Activated CD4-positive, alpha-beta T cell treated with anti-CD3 and anti-CD28 coated beads for 36 hours (primary cell): Measurements from ENCODE around the gene QDPR. TPM values are rescaled to one million over a fixed set of nuclear protein-coding genes. Genes with fewer than 3 reads are reported as not detected.

Experiments used
- ATAC-seq: fragments of 200-7000 bp; cut with Tn5 transposase; one replicate; pipeline ENCODE4 v1.10.0; 2021; ENCODE audit warnings: mild to moderate bottlenecking, moderate library complexity
- CTCF ChIA-PET: fragments of 350-600 bp; sonication (Branson Sonifier 250); formaldehyde crosslinking; loops from one replicate; lab custom pipeline; 2021; ENCODE audit warnings: antibody characterized with exemption; lab: Charles Lee
- POLR2A ChIA-PET: fragments of 350-600 bp; sonication (Branson Sonifier 250); formaldehyde crosslinking; loops from one replicate; lab custom pipeline; 2021; ENCODE audit warnings: antibody characterized with exemption, inconsistent platforms; lab: Charles Lee
- DNase-seq: peaks from one replicate; pipeline ENCODE4 v3.0.0-alpha.2; 2020
- H3K27ac Mint-ChIP-seq: one replicate; pipeline ENCODE4 v1.8.0; 2021; ENCODE audit warnings: mixed read lengths
- H3K27me3 Mint-ChIP-seq: one replicate; pipeline ENCODE4 v1.8.0; 2021; ENCODE audit warnings: mixed read lengths
- H3K36me3 Mint-ChIP-seq: one replicate; pipeline ENCODE4 v1.8.0; 2021; ENCODE audit warnings: low read depth, mixed read lengths
- H3K4me1 Mint-ChIP-seq: one replicate; pipeline ENCODE4 v1.8.0; 2021; ENCODE audit warnings: mixed read lengths
- H3K4me3 Mint-ChIP-seq: one replicate; pipeline ENCODE4 v1.8.0; 2021; ENCODE audit warnings: mild to moderate bottlenecking, moderate library complexity, mixed read lengths
- H3K9me3 Mint-ChIP-seq: one replicate; pipeline ENCODE4 v1.8.0; 2021; ENCODE audit warnings: low read depth, mixed read lengths
- intact Hi-C, 2 experiments: fragments of 100-400 bp; cut with DNase I in 1 of 2; cut with micrococcal nuclease in 1 of 2; formaldehyde crosslinking; loops; one replicate each; pipeline versions ENCODE4 v1.14.2 to v1.15.1; 2022 to 2024; cut with DNase I, micrococcal nuclease
- total RNA-seq, 2 experiments: library from RNA; stranded (reverse); gene quantifications; one replicate each; pipeline ENCODE4 v1.2.3, GENCODE V29; 2021

Gene QDPR
- total RNA-seq, 2 experiments from 2014 or later: 34.5 to 34.6 TPM

DNA sequence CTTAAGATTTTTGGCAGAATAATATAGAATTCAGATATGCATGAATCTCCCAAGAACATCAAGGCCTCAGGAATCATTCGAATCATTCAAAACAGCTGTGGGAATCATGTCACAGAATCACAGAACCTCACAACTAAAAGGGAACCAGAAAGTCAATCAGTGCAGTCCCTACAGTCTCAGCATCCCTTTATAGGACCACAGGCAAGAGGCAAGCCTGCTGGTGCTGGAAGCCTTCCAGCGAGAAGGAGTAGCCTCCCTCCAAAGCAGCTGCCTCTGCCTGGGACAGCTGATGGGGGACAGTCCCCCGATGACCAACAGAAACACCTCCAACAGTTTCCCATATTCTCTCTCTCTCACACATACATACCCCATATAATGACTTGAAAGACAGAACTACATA is 20.7 kb downstream of the QDPR start:
- peaks cover 11% of the 10 kb centered on the region for H3K4me1 Mint-ChIP-seq
- H3K36me3 Mint-ChIP-seq: peaks cover 46% of the 10 kb centered on the region
- no peak overlapping the region for H3K27ac Mint-ChIP-seq
- ChIA-PET CTCF (interaction anchor here (0.7 kb wide), 1 partner anchor 206 kb away, joined by 3 read pairs; no protein-coding TSS in a partner anchor), POLR2A (no interaction called here)
- no peak for ATAC-seq
- DNase-seq: no peak
- H3K27me3 Mint-ChIP-seq: no peaks in the 10 kb centered on the region
- H3K4me3 Mint-ChIP-seq: no peak overlapping the region
- intact Hi-C loops: no loop called here
- H3K9me3 Mint-ChIP-seq: no peaks in the 10 kb centered on the region

GRCh38 chr4:17490575-17491059 is 21.3 kb downstream of the QDPR start:
- peaks cover 46% of the 10 kb centered on the region for H3K36me3 Mint-ChIP-seq

DNA sequence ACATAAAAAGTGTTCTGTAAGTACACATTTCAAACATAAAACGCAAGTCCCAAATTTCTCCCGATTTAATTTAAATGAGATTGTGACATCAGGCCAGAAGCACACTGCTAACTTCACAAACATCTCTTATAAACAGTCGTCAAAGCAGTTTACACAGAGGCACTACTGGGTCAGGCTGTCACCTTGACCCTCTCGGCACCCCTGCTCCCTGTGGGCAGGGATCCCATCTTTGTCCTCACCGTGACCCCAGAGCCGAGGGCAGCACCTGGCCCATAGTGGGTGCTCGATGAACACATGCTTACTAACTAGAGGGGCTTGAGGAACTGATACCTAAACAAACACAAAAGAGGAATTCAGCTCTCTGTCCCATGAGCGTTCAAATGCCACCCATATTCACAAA is 22.2 kb downstream of the QDPR start:
- Mint-ChIP-seq H3K27ac (no peak overlapping the region), H3K4me3 (no peak overlapping the region), H3K36me3 (peaks cover 51% of the 10 kb centered on the region), H3K27me3 (no peaks in the 10 kb centered on the region), H3K4me1 (peaks cover 10% of the 10 kb centered on the region), H3K9me3 (no peaks in the 10 kb centered on the region)
- intact Hi-C loops: no loop called here
- ChIA-PET POLR2A (no interaction called here), CTCF (no interaction called here)
- ATAC-seq (no peak), DNase-seq (no peak)

More at GRCh38 chr4:17490575-17491059, 21.3 kb downstream of the QDPR start:
- ATAC-seq (no peak), DNase-seq (no peak)
- Mint-ChIP-seq H3K9me3 (no peaks in the 10 kb centered on the region), H3K4me3 (no peak overlapping the region), H3K4me1 (peaks cover 11% of the 10 kb centered on the region), H3K27me3 (no peaks in the 10 kb centered on the region), H3K27ac (no peak overlapping the region)
- ChIA-PET CTCF (interaction anchor here (0.7 kb wide), 1 partner anchor 207 kb away, joined by 3 read pairs; no protein-coding TSS in a partner anchor), POLR2A (no interaction called here)
- intact Hi-C loops: no loop called here

- ChIA-PET POLR2A (no interaction called here), CTCF (no interaction called here)
- Mint-ChIP-seq H3K4me3 (no peak overlapping the region), H3K9me3 (no peaks in the 10 kb centered on the region), H3K4me1 (peaks cover 4% of the 10 kb centered on the region), H3K36me3 (peaks cover 54% of the 10 kb centered on the region), H3K27ac (no peak overlapping the region), H3K27me3 (no peaks in the 10 kb centered on the region)
- DNase-seq: no peak
- no peak for ATAC-seq
- intact Hi-C loops: no loop called here
These were observed 22.8 kb downstream of the QDPR start for GRCh38 chr4:17489123-17489522.

GRCh38 chr4:17482716-17483115 is 29.2 kb downstream of the QDPR start:
- no peaks in the 10 kb centered on the region for H3K9me3 Mint-ChIP-seq
- intact Hi-C loops: no loop called here
- ChIA-PET CTCF (no interaction called here), POLR2A (no interaction called here)
- peaks cover 21% of the 10 kb centered on the region for H3K36me3 Mint-ChIP-seq
- no peak overlapping the region for H3K4me3 Mint-ChIP-seq
- no peak overlapping the region for H3K27ac Mint-ChIP-seq
- no peaks in the 10 kb centered on the region for H3K27me3 Mint-ChIP-seq
- no peak for ATAC-seq
- DNase-seq: no peak
- H3K4me1 Mint-ChIP-seq: no peaks in the 10 kb centered on the region

DNA sequence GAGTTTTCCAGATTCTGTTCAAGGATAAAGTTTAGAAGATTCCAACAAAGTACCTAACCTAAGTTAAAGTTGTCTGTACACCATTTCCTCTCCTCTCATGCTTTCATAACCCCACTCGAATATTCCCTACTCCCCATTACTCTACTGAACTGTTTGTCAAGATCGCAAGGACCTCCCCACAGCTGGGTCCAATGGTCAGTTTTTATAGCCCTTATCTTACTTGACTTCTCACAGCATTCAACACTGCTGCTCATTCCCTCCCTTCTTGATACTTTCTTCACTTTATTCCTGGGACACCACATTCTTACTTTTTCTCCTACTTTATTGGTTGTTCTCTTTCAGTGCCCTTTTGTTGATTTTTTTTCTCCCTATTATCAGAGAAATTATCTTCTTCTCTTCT is 30.9 kb downstream of the QDPR start:
- intact Hi-C loops: no loop called here
- POLR2A ChIA-PET: no interaction called here
- DNase-seq: no peak

GRCh38 chr4:17480210-17480927 is 31.5 kb downstream of the QDPR start:
- ChIA-PET POLR2A (no interaction called here), CTCF (no interaction called here)
- Mint-ChIP-seq H3K27me3 (no peaks in the 10 kb centered on the region), H3K4me3 (no peak overlapping the region), H3K27ac (no peak overlapping the region), H3K4me1 (no peaks in the 10 kb centered on the region), H3K36me3 (peaks cover 9% of the 10 kb centered on the region), H3K9me3 (no peaks in the 10 kb centered on the region)
- ATAC-seq (no peak), DNase-seq (no peak)
- intact Hi-C loops: no loop called here

More for the DNA sequence above, 30.9 kb downstream of the QDPR start:
- no peak for ATAC-seq
- Mint-ChIP-seq H3K27me3 (no peaks in the 10 kb centered on the region), H3K4me3 (no peak overlapping the region), H3K4me1 (no peaks in the 10 kb centered on the region), H3K9me3 (no peaks in the 10 kb centered on the region), H3K36me3 (peaks cover 11% of the 10 kb centered on the region), H3K27ac (no peak overlapping the region)
- CTCF ChIA-PET: no interaction called here

GRCh38 chr4:17477774-17478472 is 34.0 kb downstream of the QDPR start:
- H3K27me3 Mint-ChIP-seq: no peaks in the 10 kb centered on the region
- no peaks in the 10 kb centered on the region for H3K4me1 Mint-ChIP-seq
- ChIA-PET POLR2A (no interaction called here), CTCF (no interaction called here)
- H3K9me3 Mint-ChIP-seq: no peaks in the 10 kb centered on the region
- ATAC-seq: no peak
- no peak overlapping the region for H3K27ac Mint-ChIP-seq
- DNase-seq: no peak
- H3K4me3 Mint-ChIP-seq: no peak overlapping the region
- intact Hi-C loops: no loop called here
- no peaks in the 10 kb centered on the region for H3K36me3 Mint-ChIP-seq

DNA sequence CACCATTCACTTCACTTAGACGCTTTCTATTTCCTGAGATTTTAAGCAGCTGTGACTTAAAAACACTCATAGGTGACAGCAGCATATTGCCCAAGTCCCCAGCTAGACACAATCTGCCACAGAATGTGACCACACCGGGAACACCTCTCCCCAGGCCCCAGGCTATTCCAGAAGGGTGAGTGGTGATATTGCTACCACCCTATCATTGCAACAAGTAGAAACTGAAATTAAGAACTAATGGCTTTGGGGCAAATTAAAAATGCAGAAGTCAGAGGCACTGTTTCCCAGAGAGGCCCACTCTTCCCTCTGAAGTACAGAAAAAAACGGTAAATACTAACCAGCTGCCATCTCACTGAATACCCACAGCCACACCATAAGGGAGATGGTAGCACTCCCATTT is 35.0 kb downstream of the QDPR start:
- Mint-ChIP-seq H3K9me3 (no peaks in the 10 kb centered on the region), H3K36me3 (no peaks in the 10 kb centered on the region), H3K27me3 (no peaks in the 10 kb centered on the region), H3K4me3 (no peak overlapping the region), H3K4me1 (peaks cover 2% of the 10 kb centered on the region), H3K27ac (no peak overlapping the region)
- DNase-seq (no peak), ATAC-seq (no peak)
- ChIA-PET POLR2A (no interaction called here), CTCF (interaction anchor here (0.6 to 1.3 kb wide), 2 partner anchors 9 to 1240 kb away, joined by 3 to 5 read pairs; no protein-coding TSS in a partner anchor)
- intact Hi-C loops: no loop called here

- no peak overlapping the region for H3K27ac Mint-ChIP-seq
- H3K9me3 Mint-ChIP-seq: no peaks in the 10 kb centered on the region
- ChIA-PET CTCF (no interaction called here), POLR2A (no interaction called here)
- H3K27me3 Mint-ChIP-seq: no peaks in the 10 kb centered on the region
- ATAC-seq: no peak
- peaks cover 2% of the 10 kb centered on the region for H3K4me1 Mint-ChIP-seq
- no peak overlapping the region for H3K4me3 Mint-ChIP-seq
- intact Hi-C loops: no loop called here
- no peak for DNase-seq
- H3K36me3 Mint-ChIP-seq: no peaks in the 10 kb centered on the region
These were observed 36.4 kb downstream of the QDPR start for GRCh38 chr4:17475481-17475880.

DNA sequence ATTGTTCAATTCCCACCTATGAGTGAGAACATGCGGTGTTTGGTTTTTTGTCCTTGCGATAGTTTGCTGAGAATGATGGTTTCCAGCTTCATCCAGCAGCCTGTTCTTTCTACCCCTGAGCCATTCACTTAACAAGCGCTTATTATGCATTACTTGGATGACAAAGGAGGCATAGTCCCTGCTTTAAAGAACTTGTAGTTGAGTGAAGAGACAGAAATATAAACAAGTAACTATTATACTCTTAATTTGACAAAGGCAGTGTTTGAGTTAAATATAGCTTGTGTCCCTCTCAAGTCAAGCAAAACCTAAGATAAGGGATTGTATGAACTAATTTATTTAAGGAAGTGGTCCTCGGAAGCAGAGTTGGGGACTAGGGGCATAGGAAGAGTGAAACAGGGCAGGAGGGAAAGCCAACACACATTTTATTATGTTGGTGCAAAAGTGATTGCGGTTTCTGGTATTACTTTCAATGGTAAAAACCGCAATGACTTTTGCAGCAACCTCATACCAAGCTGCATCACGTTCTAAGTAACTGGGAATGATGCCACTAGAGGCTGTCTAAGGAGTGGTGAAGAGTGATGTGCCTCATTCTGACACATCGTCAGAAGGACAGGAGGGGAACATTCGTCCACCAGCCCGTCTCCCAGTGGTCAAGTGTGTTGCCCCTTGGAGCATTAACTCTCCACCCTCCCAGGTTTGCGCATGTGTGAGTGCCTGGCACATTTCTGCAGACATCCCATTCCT is 41.8 kb downstream of the QDPR start:
- H3K36me3 Mint-ChIP-seq: no peaks in the 10 kb centered on the region
- H3K9me3 Mint-ChIP-seq: no peaks in the 10 kb centered on the region
- ChIA-PET CTCF (interaction anchor here (0.7 to 1.6 kb wide), 3 partner anchors 13 to 123 kb away, joined by 3 to 8 read pairs (median 3); no protein-coding TSS in a partner anchor), POLR2A (no interaction called here)
- peaks cover 2% of the 10 kb centered on the region for H3K4me1 Mint-ChIP-seq
- no peaks in the 10 kb centered on the region for H3K27me3 Mint-ChIP-seq
- ATAC-seq: no peak
- H3K27ac Mint-ChIP-seq: no peak overlapping the region
- no peak for DNase-seq
- intact Hi-C loops: loop anchor here in 1 of 2 experiments (5.0 kb wide), 1 partner anchor 133 kb away; no protein-coding TSS in a partner anchor
- no peak overlapping the region for H3K4me3 Mint-ChIP-seq
